Endothelial cell of umbilical vein (primary cell): Measurements from ENCODE around the gene S100P. TPM values are rescaled to one million over a fixed set of nuclear protein-coding genes. Genes with fewer than 3 reads are reported as not detected.

Source experiments
- BruUV-seq: library from RNA; stranded (reverse); fragments of 400-500 nt; replicated peaks from 2 replicates; lab custom pipeline; 2021; lab: Mats Ljungman, UMichigan
- CTCF ChIA-PET: fragments of 300-600, 350-600 bp; sonication (Branson Sonifier 250); formaldehyde crosslinking; loops from one replicate; lab custom pipeline; 2021; ENCODE audit warnings: antibody characterized with exemption, inconsistent platforms; lab: Charles Lee
- POLR2A ChIA-PET: fragments of 300-600, 350-600 bp; sonication (Branson Sonifier 250); formaldehyde crosslinking; loops from one replicate; lab custom pipeline; 2021; ENCODE audit warnings: antibody characterized with exemption, inconsistent platforms; lab: Charles Lee
- DNase-seq: peaks from one replicate; pipeline ENCODE4 v3.0.0-alpha.2; 2011; ENCODE audit warnings: low read depth, low spot score
- FAIRE-seq: peaks from 2 replicates; lab custom pipeline; 2011; peaks lifted over from hg19 to GRCh38; lab: Jason Lieb, UNC
- H2AFZ ChIP-seq: 2 replicates; pipeline ENCODE4 v1.6.0; 2012; ENCODE audit warnings: low read depth, low read length, control low read depth, inconsistent platforms
- H3K27ac ChIP-seq: 2 replicates; pipeline ENCODE4 v1.5.1; 2011; ENCODE audit warnings: low read depth, mild to moderate bottlenecking, control low read depth, low read length, moderate library complexity; ENCODE audit not compliant: insufficient read depth
- H3K27me3 ChIP-seq, 2 experiments: 2 replicates each; pipeline versions ENCODE4 v1.6.0 to v1.6.1; 2011; ENCODE audit warnings: low read length in 2 of 2, mixed read lengths in 1 of 2; ENCODE audit not compliant: control insufficient read depth in 2 of 2, insufficient read depth in 2 of 2
- H3K36me3 ChIP-seq, 2 experiments: 2 replicates in 1 of 2; 3 replicates in 1 of 2; pipeline ENCODE4 v1.5.1; 2011; ENCODE audit warnings: low read length in 2 of 2, mild to moderate bottlenecking in 1 of 2, moderate library complexity in 1 of 2; ENCODE audit not compliant: control insufficient read depth in 2 of 2, insufficient read depth in 2 of 2; ENCODE audit errors: extremely low read depth in 1 of 2
- H3K4me1 ChIP-seq: 3 replicates; pipeline ENCODE4 v1.5.1; 2011; ENCODE audit warnings: mild to moderate bottlenecking, low read length; ENCODE audit not compliant: control insufficient read depth, insufficient read depth; ENCODE audit errors: extremely low read depth
- H3K4me2 ChIP-seq: 2 replicates; pipeline ENCODE4 v1.6.1; 2011; ENCODE audit warnings: low read length, control low read depth, mixed read lengths; ENCODE audit not compliant: insufficient read depth
- H3K4me3 ChIP-seq, 3 experiments: fragments of 200-600 bp in 1 of 3; sonication (generic), shearing (Covaris generic) in 1 of 3; replicated peaks in 1 of 3; 2 replicates each; pipeline ENCODE4 v1.5.1; 2011 to 2016; ENCODE audit warnings: control low read depth in 3 of 3, low read length in 3 of 3, mild to moderate bottlenecking in 2 of 3, inconsistent platforms in 1 of 3, low read depth in 1 of 3, moderate library complexity in 1 of 3; ENCODE audit not compliant: insufficient read depth in 1 of 3
- H3K79me2 ChIP-seq: 2 replicates; pipeline ENCODE4 v1.6.0; 2012; ENCODE audit warnings: low read length, inconsistent platforms; ENCODE audit not compliant: control insufficient read depth, insufficient read depth
- H3K9ac ChIP-seq: replicated peaks from 2 replicates; pipeline ENCODE3; 2011; ENCODE audit warnings: low read length, control low read depth; ENCODE audit not compliant: insufficient read depth; ENCODE audit errors: extremely low read depth
- H3K9me1 ChIP-seq: replicated peaks from 3 replicates; pipeline ENCODE4 v1.6.0; 2011; ENCODE audit warnings: mild to moderate bottlenecking, low read length; ENCODE audit not compliant: control insufficient read depth, insufficient read depth; ENCODE audit errors: extremely low read depth
- H3K9me3 ChIP-seq: replicated peaks from 2 replicates; pipeline ENCODE4 v1.5.1; 2012; ENCODE audit warnings: low read length, inconsistent platforms; ENCODE audit not compliant: control insufficient read depth, insufficient read depth
- H4K20me1 ChIP-seq: replicated peaks from 2 replicates; pipeline ENCODE3; 2011; ENCODE audit warnings: mild to moderate bottlenecking, low read length; ENCODE audit not compliant: control insufficient read depth, insufficient read depth; ENCODE audit errors: extremely low read depth
- EZH2 ChIP-seq: IDR thresholded peaks from 2 replicates; pipeline ENCODE4 v1.6.1; 2012; ENCODE audit warnings: borderline replicate concordance, low read depth, mild to moderate bottlenecking, moderate library complexity, low read length, inconsistent platforms; ENCODE audit not compliant: severe bottlenecking
- FOS ChIP-seq: IDR thresholded peaks from 2 replicates; pipeline ENCODE4 v1.6.1; 2011; ENCODE audit warnings: mild to moderate bottlenecking, low read length, moderate library complexity, borderline replicate concordance; ENCODE audit not compliant: insufficient read depth
- MAX ChIP-seq: IDR thresholded peaks from 2 replicates; pipeline ENCODE4 v1.6.1; 2011; ENCODE audit not compliant: insufficient read depth, insufficient read length
- MYC ChIP-seq: IDR thresholded peaks from one replicate; pipeline ENCODE4 v1.6.1; 2011; ENCODE audit warnings: mild to moderate bottlenecking, low read depth, low read length
- POLR2A ChIP-seq: IDR thresholded peaks from 2 replicates; pipeline ENCODE4 v1.6.1; 2012; ENCODE audit warnings: low read depth, mild to moderate bottlenecking, control low read depth, low read length
- dilution Hi-C: fragments of 300-500 bp; cut with MboI; formaldehyde crosslinking; loops from one replicate; pipeline ENCODE4 v1.15.0; 2019; ENCODE audit warnings: low sequenced_read_pairs; ENCODE audit not compliant: extremely low pct_ligation_motif_present
- intact Hi-C: fragments of 100-400 bp; cut with micrococcal nuclease; formaldehyde crosslinking; loops from one replicate; pipeline ENCODE4 v1.10.0; 2022
- polyA plus RNA-seq, 4 experiments: library from polyadenylated mRNA; depleted of rRNA in 3 of 4; stranded (reverse) in 3 of 4; unstranded in 1 of 4; fragments of >200 nt; gene quantifications; 2 replicates each; pipeline versions ENCODE4 v1.2.1 to v1.2.3, GENCODE V29; 2011 to 2012; ENCODE audit warnings: missing spikeins in 1 of 4
- total RNA-seq: library from RNA; stranded (reverse); gene quantifications from 2 replicates; pipeline ENCODE4 v1.2.3, GENCODE V29; 2021
- TF ChIP-seq, protein P1 (sequence below), 2 donors: IDR thresholded peaks; 1 replicate in 1 of 2; 2 replicates in 1 of 2; pipeline ENCODE4 v1.5.1; 2011; ENCODE audit warnings: low read length in 2 of 2, mild to moderate bottlenecking in 2 of 2, moderate library complexity in 2 of 2, control low read depth in 1 of 2, inconsistent platforms in 1 of 2, low read depth in 1 of 2; ENCODE audit not compliant: insufficient read depth in 1 of 2; ENCODE audit errors: extremely low read depth in 1 of 2

Gene S100P
- total and polyA plus RNA-seq, 2 donors (not counting 3 experiments of a cell fraction or from before 2014, with no cell fraction given): not detected

DNA sequence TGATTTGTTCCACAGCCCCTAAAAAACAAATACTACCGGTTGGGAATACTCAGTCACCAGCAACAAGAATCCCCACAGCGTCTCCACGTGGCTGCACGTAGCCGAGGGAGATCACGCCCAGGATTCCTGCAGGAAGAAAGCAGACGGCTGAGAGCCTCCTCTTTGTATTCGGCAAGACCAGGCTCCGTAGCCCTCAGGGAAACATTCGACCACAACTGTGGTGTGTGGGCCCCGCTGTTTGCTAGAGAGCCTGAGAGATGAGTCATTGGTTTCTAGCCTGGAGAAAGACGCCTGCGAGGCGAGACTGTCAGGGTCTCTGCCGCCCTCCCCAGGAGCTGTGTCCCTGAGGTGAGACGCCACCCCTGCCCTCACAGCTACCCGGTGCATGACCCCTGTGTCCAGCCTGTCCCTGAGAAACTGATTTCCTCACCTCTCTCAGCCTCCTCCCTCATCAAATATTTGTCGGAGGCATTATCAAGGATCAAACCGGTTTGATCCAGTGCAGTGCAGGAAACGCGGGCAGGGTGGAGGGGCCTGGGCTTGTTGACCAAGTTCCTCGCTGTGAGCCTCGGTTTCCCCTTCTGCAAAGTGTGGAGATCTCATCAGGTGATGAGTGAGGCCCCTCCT is 4.7 kb upstream of the S100P start:
- intact Hi-C loops (no loop called here), dilution Hi-C loops (no loop called here)
- DNase-seq: peak; percentile 39
- no peaks in the 10 kb centered on the region for H4K20me1 ChIP-seq
- no peaks in the 10 kb centered on the region for H3K9me1 ChIP-seq
- no TSS peak for BruUV-seq
- H3K4me1 ChIP-seq: no peaks in the 10 kb centered on the region
- no peak overlapping the region for H3K4me3 ChIP-seq
- H3K9me3 ChIP-seq: no peaks in the 10 kb centered on the region
- peak overlapping the region; percentile 72 for H2AFZ ChIP-seq
- H3K36me3 ChIP-seq: no peaks in the 10 kb centered on the region
- no peak overlapping the region for H3K9ac ChIP-seq
- no peak overlapping the region for H3K27ac ChIP-seq
- H3K79me2 ChIP-seq: no peaks in the 10 kb centered on the region
- TF ChIP-seq, protein P1, sequence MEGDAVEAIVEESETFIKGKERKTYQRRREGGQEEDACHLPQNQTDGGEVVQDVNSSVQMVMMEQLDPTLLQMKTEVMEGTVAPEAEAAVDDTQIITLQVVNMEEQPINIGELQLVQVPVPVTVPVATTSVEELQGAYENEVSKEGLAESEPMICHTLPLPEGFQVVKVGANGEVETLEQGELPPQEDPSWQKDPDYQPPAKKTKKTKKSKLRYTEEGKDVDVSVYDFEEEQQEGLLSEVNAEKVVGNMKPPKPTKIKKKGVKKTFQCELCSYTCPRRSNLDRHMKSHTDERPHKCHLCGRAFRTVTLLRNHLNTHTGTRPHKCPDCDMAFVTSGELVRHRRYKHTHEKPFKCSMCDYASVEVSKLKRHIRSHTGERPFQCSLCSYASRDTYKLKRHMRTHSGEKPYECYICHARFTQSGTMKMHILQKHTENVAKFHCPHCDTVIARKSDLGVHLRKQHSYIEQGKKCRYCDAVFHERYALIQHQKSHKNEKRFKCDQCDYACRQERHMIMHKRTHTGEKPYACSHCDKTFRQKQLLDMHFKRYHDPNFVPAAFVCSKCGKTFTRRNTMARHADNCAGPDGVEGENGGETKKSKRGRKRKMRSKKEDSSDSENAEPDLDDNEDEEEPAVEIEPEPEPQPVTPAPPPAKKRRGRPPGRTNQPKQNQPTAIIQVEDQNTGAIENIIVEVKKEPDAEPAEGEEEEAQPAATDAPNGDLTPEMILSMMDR (IDR thresholded peaks at IDR 0.05; ENCODE audit: extremely low read depth in 1 of 2, insufficient read depth in 1 of 2, low read depth in 1 of 2, low read length in 2 of 2): no peak
- TF ChIP-seq POLR2A (no peak), FOS (peak; percentile 21), MYC (no peak), EZH2 (no peak)
- POLR2A ChIA-PET: no interaction called here
- H3K4me2 ChIP-seq: no peak overlapping the region
- no peaks in the 10 kb centered on the region for H3K27me3 ChIP-seq
- peak; percentile 71 for FAIRE-seq
- CTCF ChIA-PET: interaction anchor here (1.0 kb wide), 1 partner anchor 150 kb away, joined by 3 read pairs; no protein-coding TSS in a partner anchor

- no TSS peak for BruUV-seq
- ChIA-PET CTCF (interaction anchor here (1.0 kb wide), 1 partner anchor 150 kb away, joined by 3 read pairs; no protein-coding TSS in a partner anchor), POLR2A (no interaction called here)
- Histone ChIP-seq H3K9me1 (no peaks in the 10 kb centered on the region), H3K9me3 (no peaks in the 10 kb centered on the region), H3K4me3 (no peak overlapping the region), H2AFZ (no peak overlapping the region), H3K9ac (no peak overlapping the region), H3K27ac (no peak overlapping the region), H3K4me1 (peaks cover 4% of the 10 kb centered on the region), H3K36me3 (no peaks in the 10 kb centered on the region), H4K20me1 (no peaks in the 10 kb centered on the region), H3K79me2 (no peaks in the 10 kb centered on the region), H3K4me2 (no peak overlapping the region), H3K27me3 (no peaks in the 10 kb centered on the region)
- dilution Hi-C loops: no loop called here
- FAIRE-seq: no peak
- intact Hi-C loops: no loop called here
- no peak for TF ChIP-seq MAX
- DNase-seq: no peak
These were observed 4.1 kb upstream of the S100P start for GRCh38 chr4:6689506-6689960.
